ENCODE results near the gene DAAM2.

DNA sequence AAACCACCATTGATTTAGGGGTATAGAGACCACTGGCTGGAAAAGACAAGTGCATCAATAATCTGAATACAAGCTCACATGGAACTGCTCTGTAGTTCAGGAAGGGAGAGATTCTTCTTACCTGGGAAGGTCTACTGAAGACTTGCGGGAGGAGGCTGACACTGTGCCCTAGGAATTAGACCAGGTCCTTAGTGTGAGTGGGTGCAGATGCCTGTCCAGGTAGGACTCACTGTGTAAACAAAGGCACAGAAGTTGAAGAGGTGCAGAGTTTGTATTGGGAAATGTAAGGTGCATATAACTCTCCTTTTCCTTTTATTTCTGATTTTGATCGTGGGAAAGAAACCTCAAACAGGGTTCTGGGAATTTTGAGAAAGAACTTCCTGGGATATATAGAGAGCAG, 66.8 kb downstream of the DAAM2 start:
- TF ChIP-seq, protein P1, sequence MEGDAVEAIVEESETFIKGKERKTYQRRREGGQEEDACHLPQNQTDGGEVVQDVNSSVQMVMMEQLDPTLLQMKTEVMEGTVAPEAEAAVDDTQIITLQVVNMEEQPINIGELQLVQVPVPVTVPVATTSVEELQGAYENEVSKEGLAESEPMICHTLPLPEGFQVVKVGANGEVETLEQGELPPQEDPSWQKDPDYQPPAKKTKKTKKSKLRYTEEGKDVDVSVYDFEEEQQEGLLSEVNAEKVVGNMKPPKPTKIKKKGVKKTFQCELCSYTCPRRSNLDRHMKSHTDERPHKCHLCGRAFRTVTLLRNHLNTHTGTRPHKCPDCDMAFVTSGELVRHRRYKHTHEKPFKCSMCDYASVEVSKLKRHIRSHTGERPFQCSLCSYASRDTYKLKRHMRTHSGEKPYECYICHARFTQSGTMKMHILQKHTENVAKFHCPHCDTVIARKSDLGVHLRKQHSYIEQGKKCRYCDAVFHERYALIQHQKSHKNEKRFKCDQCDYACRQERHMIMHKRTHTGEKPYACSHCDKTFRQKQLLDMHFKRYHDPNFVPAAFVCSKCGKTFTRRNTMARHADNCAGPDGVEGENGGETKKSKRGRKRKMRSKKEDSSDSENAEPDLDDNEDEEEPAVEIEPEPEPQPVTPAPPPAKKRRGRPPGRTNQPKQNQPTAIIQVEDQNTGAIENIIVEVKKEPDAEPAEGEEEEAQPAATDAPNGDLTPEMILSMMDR (IDR thresholded peaks at IDR 0.05): no peak
- no peak for TF ChIP-seq POLR2A (IDR thresholded peaks at IDR 0.05)

Measured in body of pancreas (tissue), 4 donors.